IPS-NIHi11 (cell line): ENCODE results near the gene FARS2.
"Not testable (repeated sequence)": the region's sequence is repeated elsewhere in the genome, so short reads cannot be mapped to it uniquely, and the experiment has no call there.

Source experiments
- DNase-seq: peaks from one replicate; pipeline ENCODE4 v3.0.0; 2012; ENCODE audit warnings: mixed read lengths, low spot score

FARS2 gene

GRCh38 chr6:5699064-5699463, 437.8 kb downstream of the FARS2 start:
- not testable (repeated sequence) for DNase-seq

- no peak for DNase-seq
These were observed 439.9 kb downstream of the FARS2 start for GRCh38 chr6:5701174-5701573.

- DNase-seq, result no peak
These were observed 443.4 kb downstream of the FARS2 start for GRCh38 chr6:5704708-5705107.

- DNase-seq, result no peak
These were observed 443.9 kb downstream of the FARS2 start for GRCh38 chr6:5705252-5705651.

- DNase-seq, result no peak
These were observed 445.1 kb downstream of the FARS2 start for GRCh38 chr6:5706124-5707033.

- DNase-seq, result no peak
These were observed 446.1 kb downstream of the FARS2 start for GRCh38 chr6:5707281-5708045.

- DNase-seq, result no peak
These were observed 449.2 kb downstream of the FARS2 start for GRCh38 chr6:5710516-5710915.

- no peak for DNase-seq
These were observed 449.6 kb downstream of the FARS2 start for GRCh38 chr6:5710936-5711335.

GRCh38 chr6:5712349-5713215, 451.3 kb downstream of the FARS2 start:
- no peak for DNase-seq

GRCh38 chr6:5713519-5713918, 452.2 kb downstream of the FARS2 start:
- DNase-seq, result peak; percentile 49

- DNase-seq, result no peak
These were observed 457.1 kb downstream of the FARS2 start for GRCh38 chr6:5718231-5718947.

GRCh38 chr6:5723841-5724691, 462.8 kb downstream of the FARS2 start:
- no peak for DNase-seq

- DNase-seq, result no peak
These were observed 463.6 kb downstream of the FARS2 start for GRCh38 chr6:5724911-5725310.

- no peak for DNase-seq
These were observed 465.8 kb downstream of the FARS2 start for GRCh38 chr6:5726976-5727718.

- DNase-seq, result no peak
These were observed 467.2 kb downstream of the FARS2 start for GRCh38 chr6:5728351-5729079.

GRCh38 chr6:5729080-5729434, 467.7 kb downstream of the FARS2 start:
- DNase-seq, result no peak

GRCh38 chr6:5729813-5730517, 468.7 kb downstream of the FARS2 start:
- DNase-seq, result no peak

GRCh38 chr6:5730585-5731263, 469.4 kb downstream of the FARS2 start:
- DNase-seq, result no peak
